IMR-90 (cell line): Measurements from ENCODE around the gene COL11A2. TPM values are rescaled to one million over a fixed set of nuclear protein-coding genes. Genes with fewer than 3 reads are reported as not detected.
A peak's percentile ranks its signal among the peaks of the same experiment; 100 is the strongest.

Experiments
- ATAC-seq: fragments of 200-7000 bp; cut with Tn5 transposase; 2 replicates; pipeline ENCODE4 v1.9.1; 2020; ENCODE audit warnings: low read depth, mild to moderate bottlenecking, moderate library complexity
- BruUV-seq: library from RNA; stranded (reverse); fragments of 400-500 nt; replicated peaks from 2 replicates; lab custom pipeline; 2021; lab: Mats Ljungman, UMichigan
- CTCF ChIA-PET: fragments of 300-600 bp; formaldehyde crosslinking; extraction: SDS; loops from one replicate; lab custom pipeline; 2021; ENCODE audit warnings: antibody characterized with exemption; lab: Yijun Ruan, JAX
- POLR2A ChIA-PET: fragments of 300-600 bp; sonication (Branson Sonifier 250); formaldehyde crosslinking; loops from one replicate; lab custom pipeline; 2022; ENCODE audit warnings: antibody characterized with exemption; ENCODE audit not compliant: unreplicated experiment; lab: Charles Lee
- DNase-seq: peaks from one replicate; pipeline ENCODE4 v3.0.0; 2013
- H2AFZ ChIP-seq: replicated peaks from 2 replicates; pipeline ENCODE3; 2013; ENCODE audit warnings: low read length, mild to moderate bottlenecking; ENCODE audit not compliant: poor library complexity
- H2AK5ac ChIP-seq: 2 replicates; pipeline ENCODE4 v1.6.1; 2013; ENCODE audit warnings: low read depth, low read length, inconsistent platforms
- H2AK9ac ChIP-seq: replicated peaks from 2 replicates; pipeline ENCODE3; 2013; ENCODE audit warnings: mild to moderate bottlenecking, low read depth, low read length, moderate library complexity; ENCODE audit not compliant: poor library complexity
- H2BK120ac ChIP-seq: 2 replicates; pipeline ENCODE4 v1.6.1; 2013; ENCODE audit warnings: low read depth, low read length, inconsistent platforms
- H2BK15ac ChIP-seq: 3 replicates; pipeline ENCODE4 v1.6.1; 2013; ENCODE audit warnings: low read depth, low read length, inconsistent platforms
- H2BK20ac ChIP-seq: 2 replicates; pipeline ENCODE4 v1.6.1; 2013; ENCODE audit warnings: low read depth, mild to moderate bottlenecking, inconsistent platforms, low read length, moderate library complexity
- H2BK5ac ChIP-seq: 2 replicates; pipeline ENCODE4 v1.6.1; 2013; ENCODE audit warnings: mild to moderate bottlenecking, low read depth, low read length, inconsistent platforms; ENCODE audit not compliant: poor library complexity, severe bottlenecking
- H3K14ac ChIP-seq: replicated peaks from 2 replicates; pipeline ENCODE4 v1.6.1; 2013; ENCODE audit warnings: low read depth, low read length, inconsistent platforms
- H3K18ac ChIP-seq: 2 replicates; pipeline ENCODE4 v1.6.1; 2013; ENCODE audit warnings: low read depth, low read length, control low read depth
- H3K23ac ChIP-seq: 2 replicates; pipeline ENCODE4 v1.6.1; 2013; ENCODE audit warnings: low read depth, low read length, inconsistent platforms
- H3K27ac ChIP-seq: 2 replicates; pipeline ENCODE4 v1.5.1; 2013; ENCODE audit warnings: mild to moderate bottlenecking, control low read depth, low read length; ENCODE audit not compliant: insufficient read depth
- H3K27me3 ChIP-seq: 2 replicates; pipeline ENCODE4 v1.6.1; 2013; ENCODE audit warnings: low read length; ENCODE audit not compliant: control insufficient read depth, insufficient read depth
- H3K36me3 ChIP-seq: 2 replicates; pipeline ENCODE4 v1.6.1; 2013; ENCODE audit warnings: low read length, mixed read lengths; ENCODE audit not compliant: control insufficient read depth, insufficient read depth
- H3K4ac ChIP-seq: 2 replicates; pipeline ENCODE4 v1.6.1; 2013; ENCODE audit warnings: low read depth, low read length, inconsistent platforms
- H3K4me1 ChIP-seq: 2 replicates; pipeline ENCODE4 v1.6.1; 2013; ENCODE audit warnings: low read length, mixed read lengths; ENCODE audit not compliant: control insufficient read depth, insufficient read depth
- H3K4me2 ChIP-seq: 2 replicates; pipeline ENCODE4 v1.6.1; 2013; ENCODE audit warnings: low read depth, mild to moderate bottlenecking, control low read depth, low read length, moderate library complexity
- H3K4me3 ChIP-seq: 2 replicates; pipeline ENCODE4 v1.5.1; 2013; ENCODE audit warnings: low read depth, mild to moderate bottlenecking, control low read depth, low read length, moderate library complexity; ENCODE audit not compliant: insufficient read depth
- H3K56ac ChIP-seq: 2 replicates; pipeline ENCODE4 v1.6.1; 2013; ENCODE audit warnings: low read length, inconsistent platforms; ENCODE audit not compliant: insufficient read depth; ENCODE audit errors: extremely low read depth
- H3K79me1 ChIP-seq, 2 experiments: 2 replicates each; pipeline ENCODE4 v1.6.1; 2013; ENCODE audit warnings: low read length in 2 of 2, inconsistent platforms in 1 of 2, low read depth in 1 of 2
- H3K9ac ChIP-seq: 2 replicates; pipeline ENCODE4 v1.6.1; 2013; ENCODE audit warnings: low read depth, low read length, control low read depth
- H3K9me1 ChIP-seq: 2 replicates; pipeline ENCODE4 v1.6.1; 2013; ENCODE audit warnings: low read length, inconsistent platforms; ENCODE audit not compliant: insufficient read depth
- H3K9me3 ChIP-seq: 2 replicates; pipeline ENCODE4 v1.6.1; 2013; ENCODE audit warnings: low read length; ENCODE audit not compliant: control insufficient read depth, insufficient read depth
- H4K20me1 ChIP-seq: 2 replicates; pipeline ENCODE4 v1.6.1; 2013; ENCODE audit warnings: low read length, inconsistent platforms; ENCODE audit not compliant: insufficient read depth
- H4K5ac ChIP-seq: 2 replicates; pipeline ENCODE4 v1.6.1; 2013; ENCODE audit warnings: mild to moderate bottlenecking, low read depth, low read length, control low read depth
- H4K8ac ChIP-seq, 2 experiments: 2 replicates each; pipeline ENCODE4 v1.6.1; 2013; ENCODE audit warnings: low read depth in 2 of 2, low read length in 2 of 2, control low read depth in 1 of 2, inconsistent platforms in 1 of 2
- H4K91ac ChIP-seq: 2 replicates; pipeline ENCODE4 v1.6.1; 2013; ENCODE audit warnings: low read depth, low read length, inconsistent platforms; ENCODE audit not compliant: insufficient read depth
- BHLHE40 ChIP-seq: fragments of 150-350 bp; IDR thresholded peaks from 2 replicates; pipeline ENCODE4 v1.6.1; 2016; ENCODE audit warnings: mild to moderate bottlenecking, low read depth, low read length
- CEBPB ChIP-seq: IDR thresholded peaks from 2 replicates; pipeline ENCODE4 v1.6.1; 2012; ENCODE audit warnings: low read depth, low read length, improper control_type of control experiment
- CHD1 ChIP-seq: IDR thresholded peaks from 2 replicates; pipeline ENCODE4 v1.6.1; 2012; ENCODE audit warnings: low read depth, low read length, improper control_type of control experiment
- CTCF ChIP-seq: conservative IDR thresholded peaks from 2 replicates; pipeline ENCODE4 v1.5.1; 2012; ENCODE audit warnings: mild to moderate bottlenecking, low read depth, low read length, improper control_type of control experiment
- ELK1 ChIP-seq: fragments of 150-350 bp; IDR thresholded peaks from 2 replicates; pipeline ENCODE4 v1.6.1; 2016; ENCODE audit warnings: low read depth, mild to moderate bottlenecking, low read length, moderate library complexity, borderline replicate concordance
- FOS ChIP-seq: fragments of 150-350 bp; IDR thresholded peaks from 2 replicates; pipeline ENCODE4 v1.6.1; 2016; ENCODE audit warnings: low read depth, low read length
- MAFK ChIP-seq: IDR thresholded peaks from 2 replicates; pipeline ENCODE4 v1.6.1; 2012; ENCODE audit warnings: low read depth, low read length, improper control_type of control experiment
- MAZ ChIP-seq: IDR thresholded peaks from 2 replicates; pipeline ENCODE4 v1.6.1; 2012; ENCODE audit warnings: low read depth, mild to moderate bottlenecking, low read length, improper control_type of control experiment, moderate library complexity, borderline replicate concordance
- MXI1 ChIP-seq: IDR thresholded peaks from 2 replicates; pipeline ENCODE4 v1.6.1; 2012; ENCODE audit warnings: low read depth, mild to moderate bottlenecking, low read length, moderate library complexity, borderline replicate concordance
- NFE2L2 ChIP-seq: fragments of 150-350 bp; IDR thresholded peaks from 2 replicates; pipeline ENCODE4 v1.6.1; 2016; ENCODE audit warnings: low read depth, mild to moderate bottlenecking, low read length
- RAD21 ChIP-seq: IDR thresholded peaks from 2 replicates; pipeline ENCODE4 v1.6.1; 2012; ENCODE audit warnings: low read length, improper control_type of control experiment
- RCOR1 ChIP-seq: IDR thresholded peaks from 2 replicates; pipeline ENCODE4 v1.6.1; 2012; ENCODE audit warnings: mild to moderate bottlenecking, low read length, improper control_type of control experiment; ENCODE audit not compliant: insufficient replicate concordance
- RFX5 ChIP-seq: IDR thresholded peaks from 2 replicates; pipeline ENCODE4 v1.8.0; 2012; ENCODE audit warnings: low read depth, mild to moderate bottlenecking, low read length, moderate library complexity
- USF2 ChIP-seq: fragments of 150-350 bp; IDR thresholded peaks from 2 replicates; pipeline ENCODE4 v1.6.1; 2017; ENCODE audit warnings: mild to moderate bottlenecking, antibody characterized with exemption, low read length, low read depth
- WGBS, 2 experiments: methylation state at CpG; one replicate each; pipeline versions ENCODE4 v1.1.5 to v1.1.7; 2013; ENCODE audit warnings: missing lambda C conversion rate in 2 of 2; ENCODE audit not compliant: insufficient read length in 1 of 2; ENCODE audit errors: extremely low coverage in 2 of 2; 5-methylcytosine and 5-hydroxymethylcytosine counted together
- dilution Hi-C: fragments of 300-500 bp; cut with HindIII; formaldehyde crosslinking; loops from one replicate; pipeline ENCODE4 v1.14.3; 2018; ENCODE audit warnings: low sequenced_read_pairs; ENCODE audit not compliant: unreplicated experiment
- in situ Hi-C: fragments of 300-500 bp; cut with MboI; formaldehyde crosslinking; loops from 3 replicates; pipeline ENCODE4 v1.14.3; 2019; ENCODE audit warnings: low sequenced_read_pairs, inconsistent platforms, mixed read lengths
- intact Hi-C: fragments of 100-400 bp; cut with micrococcal nuclease; formaldehyde crosslinking; loops from 2 replicates; pipeline ENCODE4 v1.10.0; 2022
- polyA plus RNA-seq, 3 experiments: library from polyadenylated mRNA; depleted of rRNA; stranded (reverse); fragments of >200 nt; gene quantifications; 2 replicates each; pipeline ENCODE4 v1.2.3, GENCODE V29; 2012; ENCODE audit warnings: low replicate concordance in 1 of 3
- total RNA-seq: library from RNA; depleted of rRNA; stranded (reverse); fragments of >200 nt; gene quantifications from 2 replicates; pipeline ENCODE4 v1.2.3, GENCODE V29; 2012

COL11A2 gene
- total and polyA plus RNA-seq, 2 of the 4 experiments (the other 2 are of a cell fraction), result under 0.01 to 0.38 TPM

DNA sequence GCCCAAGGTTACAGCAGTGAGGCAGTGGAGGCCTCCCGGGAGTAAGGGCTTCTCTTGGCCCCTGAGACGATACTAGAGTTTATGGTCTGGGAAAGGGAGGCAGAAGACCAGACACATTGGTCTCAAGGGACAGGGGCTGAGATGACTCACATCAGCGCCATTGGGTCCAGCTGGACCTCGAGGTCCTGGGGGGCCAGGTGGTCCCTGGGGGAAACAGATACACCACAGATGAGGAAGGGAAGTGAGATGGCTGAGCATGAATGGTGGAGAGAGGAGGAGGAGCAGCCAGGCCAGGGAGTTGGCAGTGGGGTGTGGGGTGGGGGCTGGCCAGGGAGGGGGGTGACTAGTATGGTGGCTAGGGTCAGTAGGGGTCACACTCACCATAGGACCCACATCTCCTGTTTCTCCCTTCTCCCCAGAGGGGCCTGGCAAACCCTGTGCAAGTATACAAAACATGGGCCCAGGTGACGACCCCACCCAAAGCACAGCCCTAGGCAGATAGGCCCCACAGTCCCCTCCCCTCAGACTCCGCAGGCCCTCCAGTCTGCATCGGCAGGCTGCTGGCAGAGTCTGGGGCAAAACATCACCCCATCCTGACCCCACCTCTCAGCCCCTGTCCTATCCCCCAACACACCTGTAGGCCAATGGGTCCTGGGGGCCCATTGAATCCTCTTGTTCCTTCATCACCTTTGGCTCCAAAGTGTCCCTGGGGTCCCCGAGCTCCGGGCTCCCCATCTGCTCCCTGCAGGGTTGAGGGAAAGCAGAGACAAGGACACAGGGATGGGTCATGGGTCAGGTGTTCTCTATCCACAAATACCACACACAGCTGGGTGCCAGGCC lies 21.9 kb downstream of the COL11A2 start:
- no peak overlapping the region for H3K9ac ChIP-seq
- no peak overlapping the region for H3K27ac ChIP-seq
- no peaks in the 10 kb centered on the region for H3K9me3 ChIP-seq
- CTCF ChIA-PET, result no interaction called here
- no peak overlapping the region for H4K91ac ChIP-seq
- no peaks in the 10 kb centered on the region for H3K4me1 ChIP-seq
- no peaks in the 10 kb centered on the region for H3K9me1 ChIP-seq
- H3K4me3 ChIP-seq, result no peak overlapping the region
- no peak overlapping the region for H3K4ac ChIP-seq
- H3K4me2 ChIP-seq, result no peak overlapping the region
- in situ Hi-C loops (no loop called here), dilution Hi-C loops (no loop called here), intact Hi-C loops (no loop called here)
- H2BK15ac ChIP-seq, result no peak overlapping the region
- 85% methylated on average over 2 of the region's 9 CpGs; no CpG with 5 or more reads in 1 of the 2 experiments for WGBS, 2 experiments
- no TSS peak for BruUV-seq
- no peak overlapping the region for H4K8ac ChIP-seq
- POLR2A ChIA-PET, result no interaction called here
- peaks cover 11% of the 10 kb centered on the region; the same call in 1 of the 2 replicates for H3K27me3 ChIP-seq
- H3K14ac ChIP-seq, result no peak overlapping the region
- ATAC-seq (no peak), DNase-seq (no peak)
- no peak overlapping the region; the same call in 1 of the 2 replicates for H2AK5ac ChIP-seq
- H2BK20ac ChIP-seq, result no peak overlapping the region
- no peak overlapping the region for H3K18ac ChIP-seq
- no peak overlapping the region for H3K56ac ChIP-seq
- no peaks in the 10 kb centered on the region for H3K79me1 ChIP-seq
- no peaks in the 10 kb centered on the region for H4K20me1 ChIP-seq
- no peak overlapping the region for H2BK120ac ChIP-seq
- H3K23ac ChIP-seq, result no peak overlapping the region
- H2BK5ac ChIP-seq, result no peak overlapping the region
- H3K36me3 ChIP-seq, result no peaks in the 10 kb centered on the region
- H4K5ac ChIP-seq, result no peak overlapping the region
- H2AK9ac ChIP-seq, result peak overlapping the region; percentile 55
- no peak overlapping the region for H2AFZ ChIP-seq
- TF ChIP-seq BHLHE40 (no peak), RAD21 (no peak), USF2 (no peak), CHD1 (no peak), MAFK (no peak), NFE2L2 (no peak), MXI1 (no peak), RCOR1 (no peak), RFX5 (no peak), MAZ (no peak), CTCF (no peak), CEBPB (no peak), ELK1 (no peak), FOS (no peak)
